ENCODE measurements around the gene NVL.

The NVL gene

DNA sequence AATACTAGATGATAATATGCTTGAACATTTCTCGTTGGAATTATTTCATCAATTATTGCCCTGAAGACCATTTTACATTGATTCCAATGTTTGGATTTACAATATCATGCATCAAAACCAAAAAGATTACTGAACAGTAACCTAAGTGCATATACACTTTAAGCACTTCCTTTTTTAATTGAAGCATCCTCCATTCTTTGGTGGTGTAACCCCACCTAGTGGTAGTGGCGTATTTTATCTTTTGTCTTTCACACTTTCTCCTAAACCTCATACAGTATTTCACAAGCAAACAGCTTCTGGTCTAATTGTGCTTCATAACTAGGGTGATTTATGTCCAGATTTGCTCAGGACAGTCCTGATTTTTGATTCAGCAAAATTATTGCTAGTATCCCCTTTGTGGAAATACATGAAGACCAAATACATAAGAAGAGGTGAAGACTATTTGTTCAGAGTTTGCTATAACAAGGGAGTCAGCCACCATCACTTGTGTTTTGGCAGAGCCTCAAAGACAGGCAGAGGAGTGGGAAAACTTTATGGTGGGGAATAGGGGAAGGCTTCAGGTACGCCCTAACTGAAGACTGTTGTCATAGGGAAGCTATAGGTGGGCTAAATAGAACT, 3.4 kb upstream of the NVL start:
- no peak overlapping the region for H3K27ac ChIP-seq
- H3K4me3 ChIP-seq = no peak overlapping the region
- no peak for DNase-seq (ENCODE audit: low spot score)
- TF ChIP-seq, protein P1, sequence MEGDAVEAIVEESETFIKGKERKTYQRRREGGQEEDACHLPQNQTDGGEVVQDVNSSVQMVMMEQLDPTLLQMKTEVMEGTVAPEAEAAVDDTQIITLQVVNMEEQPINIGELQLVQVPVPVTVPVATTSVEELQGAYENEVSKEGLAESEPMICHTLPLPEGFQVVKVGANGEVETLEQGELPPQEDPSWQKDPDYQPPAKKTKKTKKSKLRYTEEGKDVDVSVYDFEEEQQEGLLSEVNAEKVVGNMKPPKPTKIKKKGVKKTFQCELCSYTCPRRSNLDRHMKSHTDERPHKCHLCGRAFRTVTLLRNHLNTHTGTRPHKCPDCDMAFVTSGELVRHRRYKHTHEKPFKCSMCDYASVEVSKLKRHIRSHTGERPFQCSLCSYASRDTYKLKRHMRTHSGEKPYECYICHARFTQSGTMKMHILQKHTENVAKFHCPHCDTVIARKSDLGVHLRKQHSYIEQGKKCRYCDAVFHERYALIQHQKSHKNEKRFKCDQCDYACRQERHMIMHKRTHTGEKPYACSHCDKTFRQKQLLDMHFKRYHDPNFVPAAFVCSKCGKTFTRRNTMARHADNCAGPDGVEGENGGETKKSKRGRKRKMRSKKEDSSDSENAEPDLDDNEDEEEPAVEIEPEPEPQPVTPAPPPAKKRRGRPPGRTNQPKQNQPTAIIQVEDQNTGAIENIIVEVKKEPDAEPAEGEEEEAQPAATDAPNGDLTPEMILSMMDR (IDR thresholded peaks at IDR 0.05) = peak; percentile 19

DNA sequence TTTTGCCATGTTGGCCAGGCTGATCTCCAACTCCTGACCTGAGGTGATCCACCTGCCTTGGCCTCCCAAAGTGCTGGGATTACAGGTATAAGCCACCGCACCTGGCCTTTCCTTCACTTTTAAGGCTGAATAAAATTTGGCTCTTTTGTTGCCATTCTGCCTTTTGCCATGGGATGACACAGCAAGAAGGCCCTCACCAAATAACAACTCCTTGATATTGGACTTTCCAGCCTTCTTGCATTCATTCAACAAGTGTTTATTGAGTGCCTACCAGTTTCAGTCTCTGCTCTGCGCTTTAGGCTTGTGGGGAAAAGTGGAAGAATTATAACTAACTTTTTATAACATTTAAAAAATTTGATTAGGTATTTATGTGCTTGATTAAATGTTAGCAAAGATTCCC, 1.9 kb upstream of the NVL start:
- TF ChIP-seq, protein P1 (IDR thresholded peaks at IDR 0.05) = no peak
- no peak overlapping the region for H3K4me3 ChIP-seq

DNA sequence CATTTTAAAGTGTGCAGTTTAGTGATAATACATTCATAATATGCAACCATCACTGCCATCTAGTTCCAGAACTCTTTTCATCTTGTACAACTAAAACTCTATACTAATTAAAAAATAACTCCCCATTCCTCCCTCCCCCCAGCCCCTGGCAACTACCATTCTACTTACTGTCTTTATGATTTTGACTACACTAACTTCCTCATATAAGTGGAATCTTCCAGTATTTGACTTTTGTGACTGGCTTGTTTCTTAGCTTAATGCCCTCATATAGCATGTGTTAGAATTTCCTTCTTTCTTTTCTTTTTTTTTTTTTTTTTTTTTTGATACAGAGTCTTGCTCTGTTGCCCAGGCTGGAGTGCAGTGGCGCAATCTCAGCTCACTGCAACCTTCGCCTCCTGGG, 1.4 kb upstream of the NVL start:
- TF ChIP-seq, protein P1 (IDR thresholded peaks at IDR 0.05) = no peak
- no peak overlapping the region for H3K27ac ChIP-seq
- DNase-seq (ENCODE audit: low spot score) = no peak
- no peak overlapping the region for H3K4me3 ChIP-seq

More for the DNA sequence above, 1.9 kb upstream of the NVL start:
- DNase-seq (ENCODE audit: low spot score) = no peak
- H3K27ac ChIP-seq = no peak overlapping the region

DNA sequence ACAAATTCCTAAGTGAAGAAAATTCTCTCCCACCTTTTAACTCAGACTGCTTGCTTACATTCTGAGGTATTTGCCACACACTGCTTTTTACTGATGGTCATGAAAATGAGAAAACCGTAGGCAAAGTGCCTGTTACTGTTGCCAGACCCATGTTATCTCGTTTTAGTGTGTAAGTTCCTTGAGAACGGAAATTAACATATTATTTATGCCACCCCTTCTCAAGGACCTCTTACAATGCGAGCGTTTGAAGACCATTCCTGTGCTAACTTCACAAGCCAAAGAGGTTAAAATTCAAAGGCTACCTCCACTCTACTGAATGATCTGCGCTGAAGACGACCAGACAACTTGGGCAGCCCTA, 509 bp downstream of the NVL start:
- H3K27ac ChIP-seq = peak overlapping the region; percentile 73 to 89
- peak overlapping the region; percentile 88 for H3K4me3 ChIP-seq
- TF ChIP-seq, protein P1 (IDR thresholded peaks at IDR 0.05) = no peak
- DNase-seq (ENCODE audit: low spot score) = no peak

DNA sequence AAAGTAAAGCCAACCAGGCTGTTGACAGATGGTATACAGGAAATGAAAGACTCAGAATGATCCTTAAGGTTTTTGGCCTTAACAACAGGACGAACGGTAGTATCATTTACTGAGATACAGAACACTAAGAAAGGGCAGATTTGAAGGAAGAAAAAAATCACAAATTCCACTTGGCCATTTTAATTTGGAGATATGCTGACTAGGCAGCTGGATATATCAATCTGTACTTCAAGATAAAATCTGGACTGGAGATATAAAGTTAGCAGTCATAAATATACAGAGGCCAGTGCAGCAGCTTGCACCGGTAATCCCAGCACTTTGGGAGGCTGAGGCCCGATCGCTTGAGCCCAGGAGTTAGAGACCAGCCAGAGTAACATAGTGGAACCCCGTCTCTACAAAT, 1.3 kb downstream of the NVL start:
- H3K4me3 ChIP-seq = peak overlapping the region; percentile 88

DNA sequence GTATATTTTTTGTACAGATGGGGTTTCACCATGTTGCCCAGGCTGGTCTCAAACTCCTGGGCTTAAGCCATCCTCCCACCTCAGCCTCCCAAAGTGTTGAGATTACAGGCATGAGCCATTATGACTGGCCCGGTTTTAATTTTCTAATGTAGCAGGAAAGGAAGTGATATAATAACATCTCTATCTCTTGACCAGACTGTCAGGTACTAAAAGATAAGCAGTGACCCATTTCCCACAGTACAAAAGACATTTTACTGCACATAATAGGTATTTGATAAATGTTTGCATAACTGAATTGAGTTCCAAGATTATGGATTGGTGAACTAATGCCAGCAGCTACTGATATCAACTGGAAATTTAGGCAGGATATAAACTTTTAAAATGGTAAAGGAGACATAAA, 4.0 kb downstream of the NVL start:
- no peak for DNase-seq (ENCODE audit: low spot score)
- no peak overlapping the region for H3K27ac ChIP-seq
- TF ChIP-seq, protein P1 (IDR thresholded peaks at IDR 0.05) = no peak
- no peak overlapping the region for H3K4me3 ChIP-seq

More for the DNA sequence above, 1.3 kb downstream of the NVL start:
- no peak overlapping the region for H3K27ac ChIP-seq
- TF ChIP-seq, protein P1 (IDR thresholded peaks at IDR 0.05) = no peak
- no peak for DNase-seq (ENCODE audit: low spot score)

DNA sequence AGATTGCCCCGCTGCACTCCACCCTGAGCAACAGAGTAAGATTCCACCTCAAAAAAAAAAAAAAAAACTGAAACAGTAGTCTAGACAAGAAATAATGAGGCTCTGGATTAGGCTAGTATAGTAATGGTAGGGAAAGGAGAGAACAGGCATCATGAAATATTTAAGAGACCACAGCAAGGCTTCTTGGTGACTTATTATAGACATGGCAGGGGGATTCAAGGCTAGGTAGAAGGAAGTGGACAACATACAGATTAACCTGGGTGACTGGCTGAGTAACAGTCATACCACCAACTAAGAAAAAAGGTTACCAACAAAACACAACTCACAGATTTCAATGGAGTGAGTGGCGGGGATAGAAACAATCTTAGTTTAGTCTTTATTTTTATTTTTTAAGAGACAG, 8.3 kb downstream of the NVL start:
- H3K4me3 ChIP-seq = no peak overlapping the region
- no peak overlapping the region for H3K27ac ChIP-seq
- no peak for DNase-seq (ENCODE audit: low spot score)
- TF ChIP-seq, protein P1 (IDR thresholded peaks at IDR 0.05) = no peak
